Osteoblast (primary cell): Measurements from ENCODE around the gene HAUS5. TPM values are rescaled to one million over a fixed set of nuclear protein-coding genes. Genes with fewer than 3 reads are reported as not detected.

Experiments used
- DNase-seq: peaks from one replicate; pipeline ENCODE4 v3.0.0; 2011; ENCODE audit warnings: low spot score, mixed read lengths; ENCODE audit not compliant: insufficient read length; ENCODE audit errors: missing footprints
- H2AFZ ChIP-seq: 2 replicates; pipeline ENCODE4 v1.6.0; 2011; ENCODE audit warnings: mild to moderate bottlenecking, low read length
- H3K27ac ChIP-seq: 2 replicates; pipeline ENCODE4 v1.5.1; 2011; ENCODE audit warnings: mild to moderate bottlenecking, low read depth, low read length, moderate library complexity
- H3K27me3 ChIP-seq: 2 replicates; pipeline ENCODE4 v1.6.0; 2012; ENCODE audit warnings: mild to moderate bottlenecking, control low read depth, inconsistent platforms, low read length, moderate library complexity; ENCODE audit not compliant: insufficient read depth
- H3K36me3 ChIP-seq: 2 replicates; pipeline ENCODE4 v1.5.1; 2011; ENCODE audit warnings: mild to moderate bottlenecking, low read length, control low read depth, moderate library complexity; ENCODE audit not compliant: insufficient read depth
- H3K4me1 ChIP-seq: 2 replicates; pipeline ENCODE4 v1.5.1; 2011; ENCODE audit warnings: mild to moderate bottlenecking, low read length, control low read depth, moderate library complexity; ENCODE audit not compliant: insufficient read depth
- H3K4me2 ChIP-seq: 2 replicates; pipeline ENCODE4 v1.6.0; 2011; ENCODE audit warnings: mild to moderate bottlenecking, low read length; ENCODE audit not compliant: insufficient read depth
- H3K4me3 ChIP-seq: fragments of 200-600 bp; sonication (generic); 3 replicates; pipeline ENCODE4 v1.5.1; 2012; ENCODE audit warnings: mild to moderate bottlenecking, low read length, inconsistent platforms; ENCODE audit not compliant: insufficient read depth
- H3K79me2 ChIP-seq: 2 replicates; pipeline ENCODE4 v1.6.0; 2012; ENCODE audit warnings: mild to moderate bottlenecking, low read length, control low read depth, inconsistent platforms; ENCODE audit not compliant: insufficient read depth
- H3K9me3 ChIP-seq: 2 replicates; pipeline ENCODE4 v1.5.1; 2011; ENCODE audit warnings: low read depth, low read length, control low read depth
- H4K20me1 ChIP-seq: 2 replicates; pipeline ENCODE4 v1.6.0; 2012; ENCODE audit warnings: mild to moderate bottlenecking, low read length, control low read depth; ENCODE audit not compliant: insufficient read depth
- CTCF ChIP-seq: IDR thresholded peaks from 2 replicates; pipeline ENCODE4 v1.5.1; 2011; ENCODE audit warnings: mild to moderate bottlenecking, low read depth, low read length, moderate library complexity; ENCODE audit errors: extremely low read depth
- total RNA-seq: library from RNA; depleted of rRNA; stranded (reverse); fragments of >200 nt; gene quantifications from 2 replicates; pipeline ENCODE4 v1.2.3, GENCODE V29; 2012

Gene HAUS5
- total RNA-seq, 1 donor, result 4.7 TPM

GRCh38 chr19:35669566-35669965 lies 57.0 kb downstream of the HAUS5 start:
- no peak for TF ChIP-seq CTCF
- Histone ChIP-seq H2AFZ (no peak overlapping the region), H3K27ac (no peak overlapping the region), H3K4me3 (no peak overlapping the region), H4K20me1 (no peaks in the 10 kb centered on the region), H3K4me2 (no peak overlapping the region), H3K9me3 (no peaks in the 10 kb centered on the region), H3K4me1 (no peaks in the 10 kb centered on the region), H3K27me3 (peaks cover 2% of the 10 kb centered on the region), H3K79me2 (no peaks in the 10 kb centered on the region), H3K36me3 (no peaks in the 10 kb centered on the region)
- no peak for DNase-seq

DNA sequence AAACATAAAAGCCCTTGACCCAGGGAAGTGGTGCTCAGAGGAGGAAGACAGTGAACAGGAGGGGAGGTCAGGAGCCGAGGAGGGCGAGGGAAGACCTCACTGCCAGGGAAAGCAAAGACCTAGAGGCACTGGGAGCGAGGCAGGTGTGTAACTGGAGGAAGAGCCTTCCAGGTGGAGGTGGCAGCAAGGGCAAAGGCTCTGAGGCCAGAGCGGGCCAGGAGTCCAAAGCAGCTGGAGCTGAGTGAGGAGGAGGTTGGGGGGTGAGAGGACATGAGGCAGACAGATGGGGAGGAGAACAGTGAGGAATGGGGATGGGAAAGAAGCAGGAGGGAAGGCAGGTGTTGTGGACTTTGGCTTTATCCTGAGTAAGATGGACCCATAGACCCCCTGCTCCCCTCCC lies 57.4 kb downstream of the HAUS5 start:
- Histone ChIP-seq H3K36me3 (no peaks in the 10 kb centered on the region), H3K4me3 (no peak overlapping the region), H3K9me3 (no peaks in the 10 kb centered on the region), H3K4me2 (no peak overlapping the region), H3K4me1 (no peaks in the 10 kb centered on the region), H3K27me3 (peaks cover 2% of the 10 kb centered on the region), H2AFZ (no peak overlapping the region), H3K27ac (no peak overlapping the region), H3K79me2 (no peaks in the 10 kb centered on the region), H4K20me1 (no peaks in the 10 kb centered on the region)
- peak; percentile 51 for DNase-seq
- no peak for TF ChIP-seq CTCF

DNA sequence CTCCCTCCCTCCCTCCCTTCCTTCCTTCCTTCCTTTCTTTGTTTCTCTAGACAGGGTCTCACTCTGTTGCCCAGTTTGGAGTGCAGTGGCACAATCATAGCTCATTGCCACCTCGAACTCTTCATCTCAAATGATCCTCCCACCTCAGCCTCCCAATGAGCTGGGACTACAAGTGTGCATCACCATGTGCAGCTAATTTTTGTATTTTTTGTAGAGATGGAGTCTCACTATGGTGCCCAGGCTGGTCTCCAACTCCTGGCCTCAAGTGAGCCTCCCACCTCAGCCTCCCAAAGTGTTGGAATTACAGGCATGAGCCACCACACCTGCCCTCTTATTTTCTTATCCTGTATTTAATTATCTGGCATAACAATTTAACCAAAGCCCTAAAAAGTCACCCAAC lies 58.2 kb downstream of the HAUS5 start:
- Histone ChIP-seq H3K4me1 (no peaks in the 10 kb centered on the region), H3K79me2 (no peaks in the 10 kb centered on the region), H2AFZ (no peak overlapping the region), H3K27me3 (peaks cover 2% of the 10 kb centered on the region), H3K4me2 (no peak overlapping the region), H3K27ac (no peak overlapping the region), H3K36me3 (no peaks in the 10 kb centered on the region), H4K20me1 (no peaks in the 10 kb centered on the region), H3K4me3 (no peak overlapping the region), H3K9me3 (no peaks in the 10 kb centered on the region)
- DNase-seq, result peak; percentile 32
- no peak for TF ChIP-seq CTCF

GRCh38 chr19:35671818-35672217 lies 59.3 kb downstream of the HAUS5 start:
- peak; percentile 86 for DNase-seq
- no peak for TF ChIP-seq CTCF

More at GRCh38 chr19:35671818-35672217, 59.3 kb downstream of the HAUS5 start:
- Histone ChIP-seq H4K20me1 (no peaks in the 10 kb centered on the region), H3K4me3 (no peak overlapping the region), H2AFZ (no peak overlapping the region), H3K36me3 (no peaks in the 10 kb centered on the region), H3K4me2 (no peak overlapping the region), H3K9me3 (no peaks in the 10 kb centered on the region), H3K27ac (no peak overlapping the region), H3K79me2 (no peaks in the 10 kb centered on the region), H3K4me1 (no peaks in the 10 kb centered on the region), H3K27me3 (peaks cover 2% of the 10 kb centered on the region)
